ENCODE measurements around the gene HIVEP3. TPM values are rescaled to one million over a fixed set of nuclear protein-coding genes. Genes with fewer than 3 reads are reported as not detected.
"Not testable (repeated sequence)": the region's sequence is repeated elsewhere in the genome, so short reads cannot be mapped to it uniquely, and the experiment has no call there.

The HIVEP3 gene
- 1 to 10 TPM in 4 of 6 donors, under 1 TPM in 2; 0.83 to 2.1 (median 1.3) TPM for polyA plus RNA-seq (ENCODE audit: low read depth in 6 of 6)

- ATAC-seq (ENCODE audit: low read depth in 2 of 2), result no peak
- DNase-seq, result no peak
- peaks cover 21 to 36% (median 35%) of the 10 kb centered on the region in 3 donors for H3K4me1 Mint-ChIP-seq
- peaks cover 4 to 10% (median 7%) of the 10 kb centered on the region in 7 donors for H3K9me3 Mint-ChIP-seq
- H3K4me3 Mint-ChIP-seq, result peak within 1 kb of the TSS; percentile 66 to 93 (median 88)
- peaks cover 41 to 76% (median 65%) of the 10 kb centered on the region in 3 donors for H3K27me3 Mint-ChIP-seq
- H3K36me3 Mint-ChIP-seq, result peaks cover 0 to 10% of the 10 kb centered on the region in 2 donors
- peak within 1 kb of the TSS in 2 of 6 donors; percentile 23 to 26 for H3K27ac Mint-ChIP-seq
Observed at GRCh38 chr1:41918450-41919043, at the start of gene HIVEP3. TSS of gene HIVEP3 (minus strand) at chr1:41918922.

- Mint-ChIP-seq H3K36me3 (no peaks in the 10 kb centered on the region), H3K4me3 (no peak overlapping the region), H3K9me3 (peaks cover 0 to 12% (median 6%) of the 10 kb centered on the region in 7 donors), H3K4me1 (peaks cover 0 to 4% (median 0%) of the 10 kb centered on the region in 3 donors), H3K27ac (no peak overlapping the region), H3K27me3 (peaks cover 0 to 25% (median 16%) of the 10 kb centered on the region in 3 donors)
- DNase-seq (no peak), ATAC-seq (ENCODE audit: low read depth in 2 of 2) (no peak)
Observed at GRCh38 chr1:41964400-41964799, 45.7 kb upstream of the HIVEP3 start.

GRCh38 chr1:41963636-41964035, 44.9 kb upstream of the HIVEP3 start:
- DNase-seq (no peak), ATAC-seq (ENCODE audit: low read depth in 2 of 2) (no peak)
- H3K27ac Mint-ChIP-seq, result no peak overlapping the region
- peaks cover 0 to 4% (median 0%) of the 10 kb centered on the region in 3 donors for H3K4me1 Mint-ChIP-seq
- H3K4me3 Mint-ChIP-seq, result no peak overlapping the region
- H3K27me3 Mint-ChIP-seq, result peaks cover 0 to 25% (median 16%) of the 10 kb centered on the region in 3 donors
- no peaks in the 10 kb centered on the region for H3K36me3 Mint-ChIP-seq
- H3K9me3 Mint-ChIP-seq, result peaks cover 0 to 12% (median 4%) of the 10 kb centered on the region in 7 donors

- H3K36me3 Mint-ChIP-seq, result no peaks in the 10 kb centered on the region
- DNase-seq, result no peak
- H3K4me1 Mint-ChIP-seq, result peaks cover 0 to 7% (median 0%) of the 10 kb centered on the region in 3 donors
- H3K4me3 Mint-ChIP-seq, result no peak overlapping the region
- no peak overlapping the region for H3K27ac Mint-ChIP-seq
- no peaks in the 10 kb centered on the region for H3K27me3 Mint-ChIP-seq
- H3K9me3 Mint-ChIP-seq, result no peaks in the 10 kb centered on the region
- no peak for ATAC-seq (ENCODE audit: low read depth in 2 of 2)
Observed at GRCh38 chr1:41958015-41958673, 39.4 kb upstream of the HIVEP3 start.

- no peak overlapping the region for H3K27ac Mint-ChIP-seq
- H3K4me1 Mint-ChIP-seq, result peaks cover 0 to 7% (median 0%) of the 10 kb centered on the region in 3 donors
- no peaks in the 10 kb centered on the region for H3K27me3 Mint-ChIP-seq
- no peak for ATAC-seq (ENCODE audit: low read depth in 2 of 2)
- peaks cover 0 to under 1% of the 10 kb centered on the region in 2 donors for H3K36me3 Mint-ChIP-seq
- no peak for DNase-seq
- no peaks in the 10 kb centered on the region for H3K9me3 Mint-ChIP-seq
- no peak overlapping the region for H3K4me3 Mint-ChIP-seq
Observed at GRCh38 chr1:41957568-41957967, 38.8 kb upstream of the HIVEP3 start.

GRCh38 chr1:41955461-41956159, 36.9 kb upstream of the HIVEP3 start:
- Mint-ChIP-seq H3K36me3 (peaks cover 5 to 16% of the 10 kb centered on the region in 2 donors), H3K4me1 (peaks cover 0 to 7% (median 0%) of the 10 kb centered on the region in 3 donors), H3K27me3 (peaks cover 0 to 4% (median 0%) of the 10 kb centered on the region in 3 donors), H3K9me3 (peaks cover 0 to 11% (median 5%) of the 10 kb centered on the region in 7 donors), H3K27ac (peak overlapping the region in 1 of 6 donors; percentile 23), H3K4me3 (no peak overlapping the region)
- no peak for DNase-seq
- ATAC-seq (ENCODE audit: low read depth in 2 of 2), result peak; percentile 23 to 54

- peaks cover 0 to 7% (median 0%) of the 10 kb centered on the region in 3 donors for H3K4me1 Mint-ChIP-seq
- peaks cover 3 to 18% (median 11%) of the 10 kb centered on the region in 7 donors for H3K9me3 Mint-ChIP-seq
- H3K36me3 Mint-ChIP-seq, result peaks cover 5 to 16% of the 10 kb centered on the region in 2 donors
- ATAC-seq (ENCODE audit: low read depth in 2 of 2), result no peak
- H3K4me3 Mint-ChIP-seq, result no peak overlapping the region
- no peak for DNase-seq
- no peak overlapping the region for H3K27ac Mint-ChIP-seq
- H3K27me3 Mint-ChIP-seq, result peaks cover 0 to 4% (median 0%) of the 10 kb centered on the region in 3 donors
Observed at GRCh38 chr1:41954533-41954944, 35.8 kb upstream of the HIVEP3 start.

- no peak overlapping the region for H3K4me3 Mint-ChIP-seq
- H3K27me3 Mint-ChIP-seq, result peaks cover 0 to 4% (median 4%) of the 10 kb centered on the region in 3 donors
- H3K4me1 Mint-ChIP-seq, result peaks cover 0 to 7% (median 0%) of the 10 kb centered on the region in 3 donors
- H3K9me3 Mint-ChIP-seq, result peaks cover 10 to 25% (median 16%) of the 10 kb centered on the region in 7 donors
- DNase-seq, result no peak
- no peak overlapping the region for H3K27ac Mint-ChIP-seq
- no peak for ATAC-seq (ENCODE audit: low read depth in 2 of 2)
- peaks cover 5 to 16% of the 10 kb centered on the region in 2 donors for H3K36me3 Mint-ChIP-seq
Observed at GRCh38 chr1:41953291-41953690, 34.6 kb upstream of the HIVEP3 start.

- Mint-ChIP-seq H3K4me3 (no peak overlapping the region), H3K36me3 (peaks cover 5 to 16% of the 10 kb centered on the region in 2 donors), H3K27ac (no peak overlapping the region), H3K4me1 (peaks cover 0 to 7% (median 0%) of the 10 kb centered on the region in 3 donors), H3K27me3 (peaks cover 0 to 4% (median 4%) of the 10 kb centered on the region in 3 donors), H3K9me3 (peaks cover 10 to 25% (median 16%) of the 10 kb centered on the region in 7 donors)
- DNase-seq (no peak), ATAC-seq (ENCODE audit: low read depth in 2 of 2) (no peak)
Observed at GRCh38 chr1:41952208-41952607, 33.5 kb upstream of the HIVEP3 start.

- not testable (repeated sequence) for ATAC-seq (ENCODE audit: low read depth in 2 of 2)
Observed at GRCh38 chr1:41951492-41951891, 32.8 kb upstream of the HIVEP3 start.

GRCh38 chr1:41950820-41951219, 32.1 kb upstream of the HIVEP3 start:
- Mint-ChIP-seq H3K27ac (no peak overlapping the region), H3K9me3 (peaks cover 10 to 25% (median 16%) of the 10 kb centered on the region in 7 donors), H3K27me3 (peaks cover 0 to 4% (median 4%) of the 10 kb centered on the region in 3 donors), H3K4me3 (no peak overlapping the region), H3K36me3 (peaks cover 5 to 16% of the 10 kb centered on the region in 2 donors), H3K4me1 (peaks cover 0 to 5% (median 0%) of the 10 kb centered on the region in 3 donors)
- DNase-seq, result no peak
- no peak for ATAC-seq (ENCODE audit: low read depth in 2 of 2)

More at GRCh38 chr1:41951492-41951891, 32.8 kb upstream of the HIVEP3 start:
- H3K4me1 Mint-ChIP-seq, DNase-seq, H3K4me3 Mint-ChIP-seq, H3K27me3 Mint-ChIP-seq, H3K27ac Mint-ChIP-seq: not testable (repeated sequence)
- Mint-ChIP-seq H3K9me3 (peaks cover 10 to 25% (median 16%) of the 10 kb centered on the region in 7 donors), H3K36me3 (peaks cover 5 to 16% of the 10 kb centered on the region in 2 donors)

- H3K4me1 Mint-ChIP-seq; DNase-seq; H3K27ac Mint-ChIP-seq; H3K4me3 Mint-ChIP-seq; H3K36me3 Mint-ChIP-seq; ATAC-seq (ENCODE audit: low read depth in 2 of 2): not testable (repeated sequence)
- Mint-ChIP-seq H3K27me3 (peaks cover 9 to 12% (median 11%) of the 10 kb centered on the region in 3 donors), H3K9me3 (peaks cover 6 to 37% (median 19%) of the 10 kb centered on the region in 7 donors)
Observed at GRCh38 chr1:41945946-41946345, 27.2 kb upstream of the HIVEP3 start.

- H3K27ac Mint-ChIP-seq, result no peak overlapping the region
- H3K9me3 Mint-ChIP-seq, result peaks cover under 1 to 21% (median 9%) of the 10 kb centered on the region in 7 donors
- DNase-seq, result no peak
Observed at GRCh38 chr1:41943717-41944116, 25.0 kb upstream of the HIVEP3 start.

More at GRCh38 chr1:41943717-41944116, 25.0 kb upstream of the HIVEP3 start:
- Mint-ChIP-seq H3K36me3 (peaks cover 7 to 8% of the 10 kb centered on the region in 2 donors), H3K4me3 (no peak overlapping the region), H3K4me1 (no peaks in the 10 kb centered on the region), H3K27me3 (peaks cover 5 to 27% (median 15%) of the 10 kb centered on the region in 3 donors)
- no peak for ATAC-seq (ENCODE audit: low read depth in 2 of 2)
